Middle frontal gyrus (tissue), 1 donor: ENCODE results near the gene PITX3.

Experiments
- DNase-seq: peaks from one replicate; pipeline ENCODE4 v3.0.0-alpha.2; 2015; ENCODE audit warnings: low spot score; ENCODE audit errors: extremely low spot score

The PITX3 gene

DNA sequence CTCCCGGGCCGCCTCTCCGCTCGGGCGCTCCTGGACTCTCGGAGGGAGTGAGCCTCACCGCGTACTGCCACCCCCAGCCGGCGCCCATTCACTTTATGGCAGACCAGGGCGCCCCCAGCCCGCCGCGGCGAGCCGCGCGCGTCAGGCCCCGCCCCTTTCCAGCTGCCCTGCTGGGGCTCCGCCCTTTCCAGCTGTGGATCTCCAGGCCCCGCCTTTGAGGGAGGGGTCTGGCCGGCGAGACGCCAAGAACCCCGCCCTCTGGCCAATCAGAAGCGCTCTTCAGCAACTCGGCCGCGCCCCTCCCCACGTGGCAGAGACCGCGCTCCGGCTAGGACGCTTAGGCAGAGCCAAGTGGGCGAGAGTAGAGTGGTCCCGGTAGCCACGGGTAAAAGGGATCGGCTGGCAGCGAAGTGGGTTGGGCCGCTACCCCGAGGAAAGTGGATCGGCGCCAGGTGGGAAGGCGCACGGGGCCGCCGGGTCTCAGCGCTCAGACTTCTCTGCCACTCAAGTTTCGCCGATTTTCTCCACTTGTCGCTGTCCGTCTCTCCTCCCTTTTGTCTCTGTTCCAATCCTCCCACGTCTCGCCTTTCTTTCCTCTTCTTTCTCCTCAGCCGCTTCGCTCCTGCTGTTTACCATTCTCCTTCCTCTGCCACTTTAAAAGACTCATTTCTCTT lies at the start of gene PITX3:
Gene PITX3 (minus strand): TSS at position 69 of the 674 bp plus-strand sequence. CDS start 9,432 bp downstream, outside the sequence.
- DNase-seq: peak; percentile 11

GRCh38 chr10:102289840-102290239 lies 48.5 kb upstream of the PITX3 start:
- DNase-seq: no peak

- no peak for DNase-seq
These were observed 48.0 kb upstream of the PITX3 start for GRCh38 chr10:102289356-102289755.

DNA sequence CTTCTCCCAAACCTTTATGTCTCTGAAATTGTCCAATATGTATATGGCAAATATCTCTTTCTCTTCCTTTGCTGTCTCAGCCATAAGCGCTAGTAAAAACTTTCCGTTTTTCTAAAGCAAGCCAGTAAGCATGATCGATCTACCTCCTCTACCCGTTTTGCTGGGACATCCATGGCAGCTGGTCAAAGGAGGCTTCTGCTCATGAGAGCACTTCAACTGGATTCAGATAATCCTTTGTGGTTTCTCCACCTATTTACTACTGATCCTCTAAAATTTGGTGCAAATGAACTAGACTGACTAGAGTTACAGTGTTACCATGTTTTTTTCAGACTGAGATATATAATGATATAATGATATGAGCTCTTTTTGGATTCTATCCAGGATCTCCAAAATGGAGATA lies 46.7 kb upstream of the PITX3 start:
- no peak for DNase-seq

DNA sequence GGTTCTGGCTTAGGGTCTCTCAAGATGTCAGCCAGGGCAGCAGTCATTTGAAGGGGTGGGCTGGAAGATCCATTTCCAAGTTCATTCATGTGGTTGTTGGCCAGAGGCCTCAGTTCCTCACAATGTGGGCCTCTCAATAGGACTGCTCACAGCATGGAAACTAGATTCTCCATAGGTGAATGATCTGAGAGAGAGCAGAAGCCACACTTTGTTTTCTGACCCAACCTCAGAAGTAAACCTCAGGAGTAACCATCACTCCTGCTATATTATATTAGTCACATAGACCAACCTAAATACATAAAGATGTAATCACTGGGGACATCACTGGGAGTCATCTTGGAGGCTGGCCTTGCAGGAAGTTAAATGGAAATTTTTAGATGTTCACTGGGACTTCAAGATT lies 46.2 kb upstream of the PITX3 start:
- DNase-seq: no peak

DNA sequence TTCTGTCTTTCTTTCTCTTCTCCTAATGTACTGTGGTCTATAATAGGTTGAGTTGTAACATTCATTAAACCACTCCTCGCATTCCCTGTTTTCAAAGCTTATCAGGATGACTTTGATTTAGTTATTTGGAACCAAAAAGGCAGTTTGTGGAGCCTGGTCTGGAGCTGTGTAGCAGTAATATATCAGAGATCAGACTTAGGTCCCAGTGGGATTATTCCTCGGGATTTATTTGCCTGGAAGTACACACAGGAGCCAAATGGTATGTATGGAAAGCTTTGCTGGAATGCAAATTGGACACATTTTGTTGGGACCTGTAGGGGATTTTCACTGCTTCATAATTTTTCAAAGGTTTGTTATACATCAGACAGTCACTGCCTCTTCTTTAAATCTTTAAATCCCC lies 44.9 kb upstream of the PITX3 start:
- DNase-seq: no peak

GRCh38 chr10:102285133-102285532 lies 43.8 kb upstream of the PITX3 start:
- DNase-seq: no peak

DNA sequence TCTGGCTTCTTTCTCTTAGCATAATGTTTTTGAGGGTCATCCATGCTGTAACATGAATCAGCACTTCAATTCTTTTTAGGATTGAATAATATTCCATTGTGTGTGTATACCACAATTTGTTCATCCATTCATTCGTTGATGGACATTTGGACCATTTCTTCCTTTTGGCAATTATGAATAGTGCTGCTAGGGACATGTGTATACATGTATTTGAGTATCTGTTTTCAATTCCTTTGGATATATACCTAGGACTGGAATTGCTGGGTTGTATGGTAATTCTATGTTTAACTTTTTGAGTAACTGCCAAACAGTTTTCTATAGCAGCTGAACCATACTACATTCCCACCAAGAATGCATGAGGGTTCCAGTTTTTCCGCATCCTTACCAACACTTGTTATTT lies 43.2 kb upstream of the PITX3 start:
- DNase-seq: no peak

DNA sequence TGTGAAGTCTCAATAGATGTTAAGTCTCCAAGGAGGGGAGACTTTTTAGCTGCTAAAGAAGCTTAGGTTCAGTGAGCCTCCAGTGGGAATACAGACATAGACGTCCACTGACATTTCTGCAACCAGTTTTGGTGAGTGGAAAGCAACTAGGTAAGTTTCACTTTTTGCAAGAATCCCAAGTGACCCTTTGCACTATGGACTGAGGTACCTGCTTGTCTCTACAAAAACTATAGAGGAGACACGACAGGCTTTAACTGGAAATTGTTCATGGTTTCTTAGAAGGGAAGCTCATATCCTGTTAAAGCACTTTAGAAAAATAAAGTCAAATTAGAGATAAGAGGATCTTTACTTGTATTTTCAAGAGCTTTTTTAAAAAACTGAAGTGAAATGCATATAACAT lies 42.6 kb upstream of the PITX3 start:
- no peak for DNase-seq

GRCh38 chr10:102283488-102283887 lies 42.2 kb upstream of the PITX3 start:
- DNase-seq: no peak

- DNase-seq: no peak
These were observed 39.8 kb upstream of the PITX3 start for GRCh38 chr10:102281102-102281487.

- no peak for DNase-seq
These were observed 39.2 kb upstream of the PITX3 start for GRCh38 chr10:102280397-102281101.

GRCh38 chr10:102279104-102279503 lies 37.8 kb upstream of the PITX3 start:
- DNase-seq: no peak

DNA sequence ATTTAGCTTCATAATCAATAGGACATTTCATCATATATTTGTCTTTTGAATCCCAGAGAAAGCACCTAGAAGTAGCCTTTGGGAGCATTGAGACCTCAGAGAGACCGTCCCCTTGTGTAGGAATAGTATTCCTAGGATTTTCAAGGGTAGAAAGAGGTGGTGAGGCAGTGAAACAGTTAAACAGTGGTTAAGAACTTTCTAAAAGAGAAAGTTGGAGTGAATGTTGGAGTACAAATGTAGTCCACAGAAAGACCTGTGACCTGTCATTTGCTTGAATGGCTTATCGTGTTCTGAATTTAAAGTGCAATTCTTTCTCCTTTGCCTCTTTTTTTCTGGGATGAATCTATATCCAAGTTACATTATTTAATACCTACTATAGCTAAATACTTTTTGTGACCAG lies 34.0 kb upstream of the PITX3 start:
- DNase-seq: no peak

GRCh38 chr10:102274062-102274461 lies 32.8 kb upstream of the PITX3 start:
- no peak for DNase-seq

DNA sequence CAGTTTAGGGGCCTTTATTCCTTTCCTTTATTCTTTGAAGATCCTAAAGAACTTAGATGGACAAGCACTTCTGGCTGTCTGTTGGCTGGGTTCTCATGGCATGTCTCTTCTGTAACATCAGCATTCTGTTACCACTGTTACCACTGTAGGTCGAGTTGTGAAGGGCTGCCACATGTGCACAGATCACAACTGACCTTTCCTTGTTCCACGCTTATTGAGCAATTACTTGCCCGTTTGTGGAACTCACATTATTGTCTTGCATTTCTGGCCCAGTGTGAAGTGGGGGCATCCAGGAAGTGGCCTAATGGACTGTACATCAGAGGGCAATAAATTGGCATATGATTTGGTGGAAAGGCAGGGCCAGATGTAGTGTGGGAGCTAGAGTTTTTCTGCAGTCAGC lies 27.7 kb upstream of the PITX3 start:
- no peak for DNase-seq

DNA sequence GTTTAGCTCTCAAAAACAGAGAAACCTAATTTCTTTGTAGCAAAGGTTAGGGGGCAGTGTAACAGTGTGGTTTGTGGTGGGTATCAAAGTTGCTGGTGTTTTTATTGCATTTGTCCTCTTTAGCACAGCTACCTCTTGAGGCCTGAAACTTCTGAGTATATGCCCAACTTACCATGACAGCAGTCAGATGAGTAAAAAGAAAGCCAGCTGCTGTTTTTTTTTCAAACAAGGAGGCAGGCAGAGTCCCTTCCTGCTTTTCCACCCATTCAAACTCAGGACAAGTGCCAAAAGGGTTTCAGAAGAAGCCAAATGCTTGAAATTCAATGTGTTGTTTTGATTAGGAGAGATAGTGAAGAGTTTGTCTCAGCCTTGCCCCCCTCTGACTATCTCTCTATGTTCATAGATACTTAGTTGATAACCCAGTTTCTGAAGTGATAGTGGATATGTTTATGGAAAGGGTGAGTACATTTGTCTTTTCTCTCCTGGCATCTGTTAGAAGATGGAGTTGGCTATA lies 27.1 kb upstream of the PITX3 start:
- DNase-seq: no peak

DNA sequence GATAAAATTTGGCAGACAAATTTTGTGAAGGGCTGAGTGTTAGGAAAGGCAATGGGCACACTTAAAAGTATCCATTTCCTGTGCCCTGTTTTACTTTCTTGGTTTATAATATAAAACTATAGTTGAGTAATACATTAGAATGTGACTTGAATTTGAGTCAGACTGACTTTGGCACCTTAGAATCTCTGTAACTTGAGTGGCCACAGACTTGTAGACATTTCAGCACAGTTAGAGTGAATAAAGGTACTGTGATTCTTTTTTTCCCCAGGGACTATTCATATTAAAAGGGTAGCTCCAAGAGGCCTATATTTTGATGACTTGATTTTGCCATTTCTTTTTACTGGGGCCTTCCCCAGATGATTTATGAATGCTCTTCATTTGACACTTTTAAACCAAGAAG lies 26.4 kb upstream of the PITX3 start:
- no peak for DNase-seq

DNA sequence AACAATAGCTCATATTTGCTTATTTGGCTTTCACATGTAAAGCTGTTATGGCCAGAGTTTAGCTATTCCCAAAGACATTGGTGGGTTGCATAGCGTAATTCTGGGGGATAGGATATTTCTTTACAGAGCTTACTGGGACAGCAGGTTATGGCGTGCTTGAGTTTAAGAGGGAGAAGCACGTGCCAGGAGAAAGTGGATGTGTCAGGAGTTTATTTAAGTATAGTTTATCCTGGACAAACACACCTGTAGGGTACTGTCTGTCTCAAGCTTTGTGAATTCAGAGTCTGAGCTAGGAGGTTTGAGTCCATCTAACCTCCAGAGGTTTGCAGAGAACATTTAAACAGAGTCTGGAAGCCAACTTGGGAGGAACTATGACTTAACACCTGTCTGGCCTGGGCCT lies 25.4 kb upstream of the PITX3 start:
- no peak for DNase-seq

DNA sequence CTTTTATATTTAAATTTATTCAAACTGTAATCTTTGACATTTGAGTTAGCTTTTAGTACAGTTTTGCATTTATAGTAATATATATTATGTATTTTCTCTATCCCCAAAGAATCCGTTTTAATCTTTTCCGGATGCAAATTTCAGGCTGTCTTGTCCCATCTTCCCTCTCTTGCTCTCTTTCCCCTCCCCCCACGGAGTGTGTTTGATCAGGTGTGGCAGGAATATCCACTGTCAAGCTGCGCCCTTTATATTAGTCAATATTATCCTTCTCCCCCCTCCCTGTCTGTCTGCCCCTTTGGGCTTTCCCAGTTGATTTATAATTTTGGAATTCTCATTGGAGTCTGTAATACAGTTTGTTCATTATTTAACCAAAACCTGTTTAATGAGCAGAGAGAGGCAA lies 23.1 kb upstream of the PITX3 start:
- no peak for DNase-seq

DNA sequence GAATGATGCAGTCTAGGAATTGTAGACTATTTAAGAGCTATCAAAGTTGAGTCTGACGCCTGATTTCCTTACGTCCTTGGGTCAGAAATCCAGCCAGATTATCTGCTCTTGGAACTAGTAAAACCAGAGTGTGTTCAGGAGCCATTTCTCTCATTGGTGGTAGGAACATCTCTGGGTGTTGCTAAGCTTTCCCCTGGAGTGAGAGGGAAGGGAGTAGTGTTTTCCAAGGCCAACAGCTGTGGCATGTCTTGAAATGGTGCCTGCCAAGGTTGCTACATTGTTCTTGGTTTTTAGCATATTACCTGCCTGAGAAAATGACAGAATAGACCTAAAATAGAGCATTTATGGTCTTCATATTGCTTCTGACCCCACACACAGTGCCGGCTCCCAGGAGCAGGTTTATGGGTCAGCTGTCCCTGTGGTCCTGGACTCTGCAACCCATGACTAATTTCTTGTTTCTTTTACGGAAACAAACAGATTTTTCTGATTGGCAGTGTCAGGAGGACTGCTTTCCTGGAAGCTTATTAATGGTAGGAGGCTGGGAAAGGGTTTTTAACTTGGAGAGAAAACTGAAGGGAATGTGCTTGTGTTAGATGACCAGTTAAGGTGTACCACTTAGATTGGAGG lies 21.5 kb upstream of the PITX3 start:
- no peak for DNase-seq

GRCh38 chr10:102261842-102262241 lies 20.5 kb upstream of the PITX3 start:
- DNase-seq: no peak

DNA sequence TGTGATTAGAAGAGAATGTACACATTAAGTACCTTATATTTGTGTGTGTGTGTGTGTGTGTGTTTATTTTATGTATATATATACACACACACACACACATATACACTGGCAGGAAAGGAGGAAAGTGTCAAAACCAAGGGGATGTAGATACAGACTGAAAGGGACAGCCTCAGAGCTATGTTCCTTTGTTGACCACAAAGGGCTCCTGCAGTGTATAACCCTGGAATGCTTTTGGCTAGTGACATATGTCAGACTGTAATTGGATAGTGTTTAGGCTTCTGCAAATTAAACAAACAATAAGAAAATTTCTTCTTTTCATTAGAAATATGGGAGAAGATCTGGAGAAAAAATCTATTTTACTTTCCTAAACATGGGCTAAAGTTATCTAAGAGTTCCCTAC lies 19.9 kb upstream of the PITX3 start:
- no peak for DNase-seq
